C4-2B (cell line): Measurements from ENCODE around the gene PPEF2.

Source experiments
- H3K27ac ChIP-seq: fragments of 450-650 bp; 2 replicates; pipeline ENCODE4 v1.5.1; 2017
- CTCF ChIP-seq: fragments of 450-650 bp; conservative IDR thresholded peaks from 2 replicates; pipeline ENCODE4 v1.5.1; 2017; ENCODE audit warnings: mild to moderate bottlenecking
- ZFX ChIP-seq: fragments of 450-650 bp; IDR thresholded peaks from 2 replicates; pipeline ENCODE4 v1.6.1; 2017

PPEF2 gene

GRCh38 chr4:75820197-75820596, 82.1 kb downstream of the PPEF2 start:
- TF ChIP-seq ZFX (no peak), CTCF (no peak)
- no peak overlapping the region for H3K27ac ChIP-seq

- no peak overlapping the region for H3K27ac ChIP-seq
- TF ChIP-seq ZFX (no peak), CTCF (no peak)
Measured at GRCh38 chr4:75819121-75819520, 83.1 kb downstream of the PPEF2 start.

- no peak overlapping the region for H3K27ac ChIP-seq
- TF ChIP-seq CTCF (no peak), ZFX (no peak)
Measured at GRCh38 chr4:75817901-75818300, 84.4 kb downstream of the PPEF2 start.
